Fibroblast of the aortic adventitia (primary cell): ENCODE data around the gene C2orf49. TPM values are rescaled to one million over a fixed set of nuclear protein-coding genes. Genes with fewer than 3 reads are reported as not detected.

Source experiments
- DNase-seq: peaks from one replicate; pipeline ENCODE4 v3.0.0-alpha.2; 2010; ENCODE audit warnings: low read depth
- H3K4me3 ChIP-seq: 2 replicates; pipeline ENCODE4 v1.5.1; 2011; ENCODE audit warnings: low read depth, mild to moderate bottlenecking, control low read depth, low read length, moderate library complexity
- CTCF ChIP-seq: IDR thresholded peaks from 2 replicates; pipeline ENCODE4 v1.5.1; 2011; ENCODE audit warnings: mild to moderate bottlenecking, low read length, control low read depth, inconsistent platforms; ENCODE audit not compliant: insufficient read depth
- total RNA-seq: library from RNA; depleted of rRNA; stranded (reverse); fragments of >200 nt; gene quantifications from 2 replicates; pipeline ENCODE4 v1.2.3, GENCODE V29; 2012; ENCODE audit warnings: low replicate concordance

C2orf49 gene
- total RNA-seq = 20.0 and 20.1 TPM in 2 replicates

- peak within 1 kb of the TSS; percentile 96 for H3K4me3 ChIP-seq
- TF ChIP-seq CTCF = no peak
- DNase-seq = peak; percentile 82
These were observed at the start of gene C2orf49 for GRCh38 chr2:105337122-105338019. Gene C2orf49, plus strand, starts transcription at chr2:105337540. Its CDS starts 48 bp downstream, at chr2:105337588.

- no peak overlapping the region for H3K4me3 ChIP-seq
- peak; percentile 40 for DNase-seq
- TF ChIP-seq CTCF = peak; percentile 47
These were observed 49.6 kb upstream of the C2orf49 start for GRCh38 chr2:105287692-105288091.

- no peak for TF ChIP-seq CTCF
- no peak for DNase-seq
- H3K4me3 ChIP-seq = no peak overlapping the region
These were observed 49.2 kb upstream of the C2orf49 start for GRCh38 chr2:105288133-105288532.

- no peak for DNase-seq
- TF ChIP-seq CTCF = no peak
- no peak overlapping the region for H3K4me3 ChIP-seq
These were observed 46.2 kb upstream of the C2orf49 start for GRCh38 chr2:105290981-105291660.

GRCh38 chr2:105291981-105292380 is 45.4 kb upstream of the C2orf49 start:
- no peak overlapping the region for H3K4me3 ChIP-seq
- DNase-seq = no peak
- no peak for TF ChIP-seq CTCF

GRCh38 chr2:105294046-105294445 is 43.3 kb upstream of the C2orf49 start:
- DNase-seq = no peak
- TF ChIP-seq CTCF = no peak

More at GRCh38 chr2:105294046-105294445, 43.3 kb upstream of the C2orf49 start:
- no peak overlapping the region for H3K4me3 ChIP-seq
